ENCODE measurements around the gene DHDH. TPM values are rescaled to one million over a fixed set of nuclear protein-coding genes. Genes with fewer than 3 reads are reported as not detected.
A peak's percentile ranks its signal among the peaks of the same experiment; 100 is the strongest.

DHDH gene
- polyA plus RNA-seq, 3 donors: 0.38 TPM; not detected in 2

GRCh38 chr19:48963371-48964204 is 30.1 kb downstream of the DHDH start:
- H3K27me3 Mint-ChIP-seq (ENCODE audit: low read depth in 3 of 3): peaks cover 0 to 14% (median 0%) of the 10 kb centered on the region in 3 donors
- H3K4me1 Mint-ChIP-seq: peaks cover 74% of the 10 kb centered on the region
- no peak for TF ChIP-seq CTCF (IDR thresholded peaks at IDR 0.05)
- peaks cover 0 to 10% (median 0%) of the 10 kb centered on the region in 7 donors for H3K9me3 Mint-ChIP-seq
- peak overlapping the region; percentile 99 to 100 for H3K4me3 Mint-ChIP-seq
- Histone ChIP-seq H3K4me3 (replicated peaks in 1 of 3; ENCODE audit: low read depth in 2 of 3, low read length in 3 of 3) (peak overlapping the region; percentile 58 to 99 (median 59)), H3K4me1 (ENCODE audit: control insufficient read depth in 1 of 2, insufficient read depth in 2 of 2, low read length in 2 of 2) (peaks cover 85 to 89% of the 10 kb centered on the region in 2 donors), H3K27ac (ENCODE audit: low read depth in 1 of 2, low read length in 2 of 2) (peak overlapping the region; percentile 88 to 96), H3K9ac (ENCODE audit: insufficient read depth, low read length, poor library complexity, severe bottlenecking) (peak overlapping the region; percentile 69), H2AFZ (ENCODE audit: insufficient read depth, low read depth, low read length, poor library complexity, severe bottlenecking) (peak overlapping the region; percentile 24), H3K9me3 (replicated peaks in 1 of 2; ENCODE audit: control insufficient read depth in 1 of 2, insufficient read depth in 1 of 2, low read length in 2 of 2) (no peaks in the 10 kb centered on the region), H3K27me3 (ENCODE audit: control insufficient read depth in 2 of 2, insufficient read depth in 2 of 2, low read length in 2 of 2) (no peaks in the 10 kb centered on the region), H3K4me2 (replicated peaks; ENCODE audit: extremely low read depth, low read length, poor library complexity, severe bottlenecking) (peak overlapping the region; percentile 96), H3K79me2 (ENCODE audit: insufficient read depth, low read length) (peaks cover 60% of the 10 kb centered on the region), H4K20me1 (ENCODE audit: insufficient read depth, low read length) (peaks cover 32% of the 10 kb centered on the region), H3K36me3 (replicated peaks in 1 of 2; ENCODE audit: control insufficient read depth in 1 of 2, insufficient read depth in 2 of 2, low read length in 2 of 2) (peaks cover 9 to 17% of the 10 kb centered on the region in 2 donors)
- 0% methylated on average over 22 of the region's 28 CpGs for WGBS (ENCODE audit: insufficient coverage)
- H3K27ac Mint-ChIP-seq: peak overlapping the region; percentile 95 to 99 (median 97)
- intact Hi-C loops (cut with micrococcal nuclease): loop anchor here in 1 of 2 donors (10.0 kb wide), 1 partner anchor 329 kb away; the partner anchor contains the start of gene DBP
- DNase-seq: peak in 2 of 3 donors; percentile 44 to 71
- peaks cover 27 to 35% of the 10 kb centered on the region in 2 donors for H3K36me3 Mint-ChIP-seq

GRCh38 chr19:48964205-48965039 is 30.9 kb downstream of the DHDH start:
- H3K27me3 ChIP-seq (ENCODE audit: control insufficient read depth in 2 of 2, insufficient read depth in 2 of 2, low read length in 2 of 2): no peaks in the 10 kb centered on the region
- intact Hi-C loops (cut with micrococcal nuclease): loop anchor here (5.0 to 10.0 kb wide), 2 partner anchors 327 to 330 kb away; partner anchors contain the start of gene DBP (in 2 of the 2)
- H3K4me2 ChIP-seq (replicated peaks; ENCODE audit: extremely low read depth, low read length, poor library complexity, severe bottlenecking): peak overlapping the region; percentile 96
- peak overlapping the region; percentile 88 to 96 for H3K27ac ChIP-seq (ENCODE audit: low read depth in 1 of 2, low read length in 2 of 2)
- H3K9ac ChIP-seq (ENCODE audit: insufficient read depth, low read length, poor library complexity, severe bottlenecking): peak overlapping the region; percentile 69
- peaks cover 31 to 38% of the 10 kb centered on the region in 2 donors for H3K36me3 Mint-ChIP-seq
- peak overlapping the region; percentile 95 to 99 (median 97) for H3K27ac Mint-ChIP-seq
- H3K4me1 Mint-ChIP-seq: peaks cover 73% of the 10 kb centered on the region
- peaks cover 82 to 89% of the 10 kb centered on the region in 2 donors for H3K4me1 ChIP-seq (ENCODE audit: control insufficient read depth in 1 of 2, insufficient read depth in 2 of 2, low read length in 2 of 2)
- peak overlapping the region; percentile 99 to 100 for H3K4me3 Mint-ChIP-seq
- H2AFZ ChIP-seq (ENCODE audit: insufficient read depth, low read depth, low read length, poor library complexity, severe bottlenecking): peak overlapping the region; percentile 24
- H3K9me3 Mint-ChIP-seq: peaks cover 0 to 10% (median 0%) of the 10 kb centered on the region in 7 donors
- TF ChIP-seq CTCF (IDR thresholded peaks at IDR 0.05): no peak
- WGBS (ENCODE audit: insufficient coverage): 7% methylated on average over 17 of the region's 19 CpGs
- no peak for DNase-seq
- H4K20me1 ChIP-seq (ENCODE audit: insufficient read depth, low read length): peaks cover 34% of the 10 kb centered on the region
- peaks cover 15 to 24% of the 10 kb centered on the region in 2 donors for H3K36me3 ChIP-seq (replicated peaks in 1 of 2; ENCODE audit: control insufficient read depth in 1 of 2, insufficient read depth in 2 of 2, low read length in 2 of 2)
- H3K27me3 Mint-ChIP-seq (ENCODE audit: low read depth in 3 of 3): peaks cover 0 to 14% (median 0%) of the 10 kb centered on the region in 3 donors
- peaks cover 60% of the 10 kb centered on the region for H3K79me2 ChIP-seq (ENCODE audit: insufficient read depth, low read length)
- H3K4me3 ChIP-seq (replicated peaks in 1 of 3; ENCODE audit: low read depth in 2 of 3, low read length in 3 of 3): peak overlapping the region; percentile 58 to 99 (median 59)
- no peaks in the 10 kb centered on the region for H3K9me3 ChIP-seq (replicated peaks in 1 of 2; ENCODE audit: control insufficient read depth in 1 of 2, insufficient read depth in 1 of 2, low read length in 2 of 2)

Measured in CD14-positive monocyte (primary cell).